Psoas muscle (tissue), 8 donors: Measurements from ENCODE around the gene HINT3. TPM values are rescaled to one million over a fixed set of nuclear protein-coding genes. Genes with fewer than 3 reads are reported as not detected.

Experiments used
- ATAC-seq, 4 donors: fragments of 200-7000 bp; cut with Tn5 transposase; one replicate each; pipeline ENCODE4 v1.9.1; 2020; ENCODE audit warnings: moderate library complexity in 3 of 4, mild to moderate bottlenecking in 2 of 4
- DNase-seq, 2 donors: peaks; one replicate each; pipeline ENCODE4 v3.0.0-alpha.2; 2020
- H3K27ac ChIP-seq: fragments of 200-600 bp; one replicate; pipeline ENCODE4 v1.8.0; 2022
- H3K27me3 ChIP-seq, 3 donors: fragments of 200-600 bp in 1 of 3; one replicate each; pipeline versions ENCODE4 v1.6.1 to v1.8.0; 2013 to 2022; ENCODE audit warnings: low read length in 2 of 3, mild to moderate bottlenecking in 2 of 3, moderate library complexity in 1 of 3; ENCODE audit not compliant: insufficient read depth in 3 of 3
- H3K36me3 ChIP-seq, 2 donors: fragments of 200-600 bp in 1 of 2; one replicate each; pipeline versions ENCODE4 v1.6.1 to v1.8.0; 2013 to 2022; ENCODE audit warnings: low read depth in 1 of 2, mild to moderate bottlenecking in 1 of 2, moderate library complexity in 1 of 2; ENCODE audit not compliant: insufficient read depth in 1 of 2
- H3K4me1 ChIP-seq: fragments of 200-600 bp; one replicate; pipeline ENCODE4 v1.8.0; 2022
- H3K4me3 ChIP-seq: fragments of 200-600 bp; one replicate; pipeline ENCODE4 v1.8.0; 2022; ENCODE audit warnings: mild to moderate bottlenecking
- H3K9me3 ChIP-seq: fragments of 200-600 bp; one replicate; pipeline ENCODE4 v1.8.0; 2022
- CTCF ChIP-seq: fragments of 200-600 bp; IDR thresholded peaks from one replicate; pipeline ENCODE4 v1.8.0; 2022; ENCODE audit warnings: antibody characterized with exemption
- WGBS, 3 donors: extraction: QIAGEN DNeasy Blood & Tissue Kit; methylation state at CpG; one replicate each; pipeline versions ENCODE4 v1.1.6 to v1.1.7; 2013; 5-methylcytosine and 5-hydroxymethylcytosine counted together
- intact Hi-C, 2 donors: fragments of 100-400 bp; cut with DNase I; formaldehyde crosslinking; loops; one replicate each; pipeline versions ENCODE4 v1.11.0 to v1.14.2; 2022
- polyA plus RNA-seq, 3 donors: library from polyadenylated mRNA; stranded (reverse); fragments of 200-250 nt; gene quantifications; one replicate each; pipeline ENCODE4 v1.2.3, GENCODE V29; 2013
- total RNA-seq, 4 donors: library from RNA; stranded (reverse); fragmentation: NEBNext Ultra II Directional in 2 of 4; extraction: Animal tissue kit (Norgen Biotek cat#: 25700) in 2 of 4; gene quantifications; one replicate each; pipeline versions ENCODE4 v1.2.1 to v1.2.4, GENCODE V29; 2021 to 2023
- donor health status: healthy with polysubstance abuse.
- donor health status: DM: no; HTN: no; CAD: no; lungs with moderate emphysema.
- donor health status: Bipolar disorder and iron deficiency.
- donor health status: healthy.
- donor health status: DM: yes; HTN: yes; CAD: no.
- donor health status: DM: no; HTN: no; CAD: no.
- donor health status: DM: no; HTN: no; CAD: no.
- donor health status: DM: yes; HTN: yes; CAD: no.

HINT3 gene
- total and polyA plus RNA-seq, 7 donors, result 24.0 to 79.9 (median 58.5) TPM

GRCh38 chr6:125922322-125922860, 34.2 kb upstream of the HINT3 start:
- WGBS, 3 donors, result 94 to 98% (median 95%) methylated on average over 8 of the region's 8 CpGs
- DNase-seq, result no peak
- intact Hi-C loops, result no loop called here
- TF ChIP-seq CTCF, result no peak
- no peaks in the 10 kb centered on the region for H3K4me1 ChIP-seq
- H3K27me3 ChIP-seq, result no peaks in the 10 kb centered on the region
- peaks cover 4 to 46% of the 10 kb centered on the region in 2 donors for H3K36me3 ChIP-seq
- no peaks in the 10 kb centered on the region for H3K9me3 ChIP-seq
- ATAC-seq, result no peak
- no peak overlapping the region for H3K4me3 ChIP-seq
- H3K27ac ChIP-seq, result no peak overlapping the region

DNA sequence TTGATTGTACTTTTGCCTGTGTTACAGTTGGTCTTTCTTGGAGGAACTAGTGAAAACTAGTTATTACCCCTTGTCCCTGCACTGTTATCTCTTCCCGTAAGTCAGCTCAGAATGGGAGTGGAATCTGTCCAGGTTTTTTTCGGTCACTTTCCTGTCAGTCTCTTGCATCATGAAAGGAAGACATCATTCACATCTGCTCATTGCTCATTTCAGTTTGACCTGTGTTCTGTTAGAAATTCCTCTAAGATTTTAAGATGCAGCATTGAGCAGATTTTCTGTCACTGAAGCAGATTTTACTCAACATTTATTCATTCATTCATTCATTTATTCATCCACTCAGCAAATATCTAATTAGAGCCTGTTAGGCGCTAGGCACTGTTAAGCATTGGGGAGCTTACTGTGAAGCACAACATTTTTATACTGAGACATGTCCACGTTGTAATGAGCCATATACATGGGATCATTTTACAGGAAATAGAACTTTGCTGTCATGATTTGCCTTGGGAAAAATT, 33.1 kb upstream of the HINT3 start:
- 67 to 69% (median 67%) methylated on average over 4 of the region's 4 CpGs for WGBS, 3 donors
- intact Hi-C loops, result no loop called here
- TF ChIP-seq CTCF, result no peak
- Histone ChIP-seq H3K4me3 (no peak overlapping the region), H3K27me3 (no peaks in the 10 kb centered on the region), H3K27ac (no peak overlapping the region), H3K36me3 (peaks cover 4 to 56% of the 10 kb centered on the region in 2 donors), H3K9me3 (no peaks in the 10 kb centered on the region), H3K4me1 (no peaks in the 10 kb centered on the region)
- DNase-seq (no peak), ATAC-seq (no peak)

- ATAC-seq (no peak), DNase-seq (no peak)
- no peaks in the 10 kb centered on the region for H3K9me3 ChIP-seq
- intact Hi-C loops, result no loop called here
- H3K36me3 ChIP-seq, result peaks cover 4 to 61% of the 10 kb centered on the region in 2 donors
- 82 to 90% (median 86%) methylated on average over 2 of the region's 2 CpGs for WGBS, 3 donors
- H3K4me1 ChIP-seq, result no peaks in the 10 kb centered on the region
- no peak overlapping the region for H3K4me3 ChIP-seq
- H3K27ac ChIP-seq, result no peak overlapping the region
- H3K27me3 ChIP-seq, result no peaks in the 10 kb centered on the region
- no peak for TF ChIP-seq CTCF
Measured at GRCh38 chr6:125924169-125924568, 32.4 kb upstream of the HINT3 start.

DNA sequence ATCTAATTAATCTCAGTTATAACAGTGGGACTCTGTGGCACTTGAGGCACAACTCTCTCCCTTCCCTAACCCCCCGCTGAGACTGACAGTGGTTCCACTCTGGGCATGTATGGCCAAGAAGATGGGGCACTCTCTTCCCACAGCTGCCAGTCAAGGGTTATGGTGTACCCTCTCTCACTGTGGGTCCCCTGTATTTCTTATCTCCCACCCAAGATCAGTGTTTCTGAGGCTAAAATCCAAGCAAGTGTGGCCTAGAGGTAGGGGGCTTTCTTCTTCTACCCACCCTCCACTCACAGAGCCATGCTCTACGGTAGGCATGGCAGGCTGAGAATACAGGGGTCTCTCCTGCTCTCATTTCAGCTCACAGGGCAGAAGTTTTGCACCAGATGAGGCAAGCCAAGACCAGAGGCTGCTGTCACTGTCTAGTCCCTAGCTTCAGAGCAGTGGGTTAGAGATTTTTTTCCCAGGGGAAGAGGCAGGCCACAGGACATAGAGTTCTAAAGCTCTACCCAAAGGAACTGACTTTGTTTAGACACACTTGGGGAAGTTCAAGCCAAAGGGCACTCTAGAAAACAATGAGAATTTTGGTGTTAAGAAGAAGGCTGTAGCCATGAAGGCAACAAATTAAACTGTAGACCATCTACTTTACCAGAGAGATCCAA, 31.7 kb upstream of the HINT3 start:
- H3K27ac ChIP-seq, result no peak overlapping the region
- TF ChIP-seq CTCF, result no peak
- no peaks in the 10 kb centered on the region for H3K27me3 ChIP-seq
- H3K4me1 ChIP-seq, result no peaks in the 10 kb centered on the region
- ATAC-seq (no peak), DNase-seq (no peak)
- intact Hi-C loops, result no loop called here
- 91 to 97% (median 94%) methylated on average over 2 of the region's 2 CpGs for WGBS, 3 donors
- no peak overlapping the region for H3K4me3 ChIP-seq
- peaks cover 4 to 68% of the 10 kb centered on the region in 2 donors for H3K36me3 ChIP-seq
- H3K9me3 ChIP-seq, result no peaks in the 10 kb centered on the region
